ENCODE measurements around the gene TLX2.

- TF ChIP-seq, protein P1, sequence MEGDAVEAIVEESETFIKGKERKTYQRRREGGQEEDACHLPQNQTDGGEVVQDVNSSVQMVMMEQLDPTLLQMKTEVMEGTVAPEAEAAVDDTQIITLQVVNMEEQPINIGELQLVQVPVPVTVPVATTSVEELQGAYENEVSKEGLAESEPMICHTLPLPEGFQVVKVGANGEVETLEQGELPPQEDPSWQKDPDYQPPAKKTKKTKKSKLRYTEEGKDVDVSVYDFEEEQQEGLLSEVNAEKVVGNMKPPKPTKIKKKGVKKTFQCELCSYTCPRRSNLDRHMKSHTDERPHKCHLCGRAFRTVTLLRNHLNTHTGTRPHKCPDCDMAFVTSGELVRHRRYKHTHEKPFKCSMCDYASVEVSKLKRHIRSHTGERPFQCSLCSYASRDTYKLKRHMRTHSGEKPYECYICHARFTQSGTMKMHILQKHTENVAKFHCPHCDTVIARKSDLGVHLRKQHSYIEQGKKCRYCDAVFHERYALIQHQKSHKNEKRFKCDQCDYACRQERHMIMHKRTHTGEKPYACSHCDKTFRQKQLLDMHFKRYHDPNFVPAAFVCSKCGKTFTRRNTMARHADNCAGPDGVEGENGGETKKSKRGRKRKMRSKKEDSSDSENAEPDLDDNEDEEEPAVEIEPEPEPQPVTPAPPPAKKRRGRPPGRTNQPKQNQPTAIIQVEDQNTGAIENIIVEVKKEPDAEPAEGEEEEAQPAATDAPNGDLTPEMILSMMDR (IDR thresholded peaks at IDR 0.05): no peak
- TF ChIP-seq POLR2AphosphoS5 (IDR thresholded peaks at IDR 0.05): no peak
- TF ChIP-seq POLR2A (IDR thresholded peaks at IDR 0.05): no peak
Observed at GRCh38 chr2:74546004-74546403, 31.8 kb downstream of the TLX2 start.

Data from breast epithelium (tissue), 3 donors.